Fibroblast of upper back skin (primary cell): ENCODE data around the gene PRELID1.
"Not testable (repeated sequence)": the region's sequence is repeated elsewhere in the genome, so short reads cannot be mapped to it uniquely, and the experiment has no call there.

ENCODE experiments used
- DNase-seq: peaks from one replicate; pipeline ENCODE4 v3.0.0-alpha.2; 2013

The PRELID1 gene, protein sequence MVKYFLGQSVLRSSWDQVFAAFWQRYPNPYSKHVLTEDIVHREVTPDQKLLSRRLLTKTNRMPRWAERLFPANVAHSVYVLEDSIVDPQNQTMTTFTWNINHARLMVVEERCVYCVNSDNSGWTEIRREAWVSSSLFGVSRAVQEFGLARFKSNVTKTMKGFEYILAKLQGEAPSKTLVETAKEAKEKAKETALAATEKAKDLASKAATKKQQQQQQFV

GRCh38 chr5:177303121-177303924 lies at the start of gene PRELID1, which contains the start of gene RAB24:
Gene PRELID1, plus strand, starts transcription at chr5:177303799. Its CDS starts 187 bp downstream, at chr5:177303986.
Gene RAB24, minus strand, starts transcription at chr5:177303719. Its CDS starts 431 bp downstream, at chr5:177303288.
- peak; percentile 79 for DNase-seq

DNA sequence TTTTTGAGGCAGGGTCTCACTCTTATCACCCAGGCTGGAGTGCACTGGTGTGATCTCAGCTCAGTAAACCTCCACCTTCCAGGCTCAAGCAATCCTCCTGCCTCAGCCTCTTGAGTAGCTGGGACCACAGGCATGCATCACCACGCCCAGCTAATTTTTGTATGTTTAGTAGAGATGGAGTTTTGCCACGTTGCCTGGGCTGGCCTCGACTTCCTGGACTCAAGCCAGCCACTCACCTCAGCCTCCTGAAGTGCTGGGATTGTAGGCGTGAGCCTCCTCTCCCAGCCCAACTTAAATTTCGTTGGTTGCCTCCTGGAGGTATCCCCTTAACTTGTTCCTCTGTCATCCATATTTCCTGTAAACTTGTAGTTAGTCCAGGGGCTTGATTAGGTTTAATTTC lies 47.3 kb upstream of the PRELID1 start:
- peak; percentile 23 for DNase-seq

- DNase-seq: not testable (repeated sequence)
These were observed 44.9 kb upstream of the PRELID1 start for GRCh38 chr5:177258711-177259110.

- DNase-seq: no peak
These were observed 42.6 kb upstream of the PRELID1 start for GRCh38 chr5:177260961-177261360.

DNA sequence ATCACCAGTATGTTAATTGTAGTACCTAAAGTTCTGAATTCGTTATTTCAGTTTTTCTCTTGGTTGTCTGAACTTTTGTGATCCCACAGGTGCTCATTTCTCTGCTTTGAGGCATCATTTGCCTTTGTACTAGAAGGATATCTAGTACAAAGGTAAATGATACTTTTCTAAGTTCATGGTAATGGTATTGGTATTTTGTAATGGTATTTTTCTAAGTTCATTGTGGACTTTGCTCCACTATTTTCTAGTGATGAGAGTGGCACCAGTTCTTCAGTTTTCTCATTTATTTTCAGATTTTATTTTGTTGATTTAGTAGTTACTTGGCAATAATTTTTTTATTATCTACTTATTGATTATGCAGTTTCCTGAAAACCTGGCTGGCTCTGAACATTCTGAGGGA lies 42.1 kb upstream of the PRELID1 start:
- DNase-seq: no peak

- DNase-seq: no peak
These were observed 39.4 kb upstream of the PRELID1 start for GRCh38 chr5:177264178-177264577.

GRCh38 chr5:177265395-177265794 lies 38.2 kb upstream of the PRELID1 start:
- no peak for DNase-seq

- no peak for DNase-seq
These were observed 34.2 kb upstream of the PRELID1 start for GRCh38 chr5:177269232-177269895.

DNA sequence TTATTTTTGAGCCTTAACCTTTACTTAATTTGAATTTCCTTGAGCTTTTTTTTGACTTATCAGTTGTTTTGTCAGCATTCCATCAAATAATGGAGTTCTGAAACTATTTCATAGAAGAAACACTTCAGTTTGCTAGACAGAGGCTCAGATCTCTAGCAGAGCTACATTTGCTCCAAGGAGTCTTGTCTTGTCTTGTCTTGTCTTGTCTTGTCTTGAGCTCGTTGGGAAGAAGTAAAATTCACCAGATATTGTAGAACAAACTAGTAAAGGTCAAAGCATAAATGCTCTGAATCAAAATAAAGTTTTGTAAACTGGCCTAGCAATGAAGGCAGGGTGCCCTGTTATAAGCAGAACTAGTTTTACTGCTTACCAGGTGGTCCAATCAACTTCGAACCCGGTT lies 33.6 kb upstream of the PRELID1 start:
- no peak for DNase-seq

- no peak for DNase-seq
These were observed 32.9 kb upstream of the PRELID1 start for GRCh38 chr5:177270653-177271052.

GRCh38 chr5:177271113-177271512 lies 32.5 kb upstream of the PRELID1 start:
- no peak for DNase-seq

- DNase-seq: no peak
These were observed 27.7 kb upstream of the PRELID1 start for GRCh38 chr5:177275883-177276282.

DNA sequence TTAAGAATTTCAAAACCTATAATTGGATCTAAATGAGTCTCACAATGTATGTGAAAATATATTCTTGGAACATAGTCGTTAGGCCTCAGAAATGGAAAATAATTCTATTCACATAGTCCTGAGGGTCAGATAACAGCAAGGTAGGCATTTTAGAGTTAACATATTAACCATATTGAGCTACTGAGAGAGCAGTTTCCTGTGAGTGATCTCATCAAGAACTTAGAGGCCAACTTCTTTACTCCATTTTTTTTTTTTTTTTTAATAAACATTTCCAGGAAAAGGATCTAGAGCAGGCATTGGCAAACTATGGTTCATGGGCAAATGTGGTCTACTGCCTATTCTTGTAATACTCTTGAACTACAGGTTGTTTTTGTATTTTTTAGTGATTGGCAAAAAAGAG lies 26.7 kb upstream of the PRELID1 start:
- no peak for DNase-seq

- DNase-seq: no peak
These were observed 15.4 kb upstream of the PRELID1 start for GRCh38 chr5:177288191-177288590.

DNA sequence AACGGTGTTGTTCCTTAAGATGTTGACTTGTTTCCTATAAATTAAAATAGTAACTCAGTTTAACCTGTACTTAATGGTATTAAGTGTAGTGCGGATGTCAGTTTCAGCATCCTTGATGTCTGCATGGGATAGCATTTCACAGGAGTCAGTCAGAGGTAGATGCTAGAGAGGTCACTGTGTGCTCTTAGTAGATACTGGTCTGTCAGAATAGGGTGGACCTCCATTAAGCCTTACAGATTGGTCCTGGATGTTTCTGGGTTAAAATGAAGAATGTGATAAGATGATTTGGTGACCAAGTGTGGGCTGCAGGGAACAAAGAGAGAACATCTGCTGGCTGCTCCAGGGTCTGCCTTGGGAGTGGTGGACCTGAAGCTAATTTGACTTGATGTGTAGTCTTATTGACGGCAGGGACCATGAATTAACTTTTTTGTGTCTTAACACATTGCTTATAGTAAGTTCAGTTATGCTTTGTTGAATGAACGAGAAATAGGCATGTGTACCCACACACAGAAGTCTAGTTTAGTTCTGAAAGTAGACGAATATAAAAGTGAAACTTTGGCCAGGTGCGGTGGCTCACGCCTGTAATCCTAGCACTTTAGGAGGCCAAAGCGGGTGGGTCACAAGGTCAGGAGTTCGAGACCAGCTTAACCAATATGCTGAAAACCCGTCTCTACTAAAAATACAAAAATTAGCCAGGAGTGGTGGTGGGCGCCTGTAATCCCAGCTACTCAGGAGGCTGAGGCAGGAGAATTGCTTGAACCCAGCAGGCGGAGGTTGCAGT lies 12.6 kb upstream of the PRELID1 start:
- no peak for DNase-seq

DNA sequence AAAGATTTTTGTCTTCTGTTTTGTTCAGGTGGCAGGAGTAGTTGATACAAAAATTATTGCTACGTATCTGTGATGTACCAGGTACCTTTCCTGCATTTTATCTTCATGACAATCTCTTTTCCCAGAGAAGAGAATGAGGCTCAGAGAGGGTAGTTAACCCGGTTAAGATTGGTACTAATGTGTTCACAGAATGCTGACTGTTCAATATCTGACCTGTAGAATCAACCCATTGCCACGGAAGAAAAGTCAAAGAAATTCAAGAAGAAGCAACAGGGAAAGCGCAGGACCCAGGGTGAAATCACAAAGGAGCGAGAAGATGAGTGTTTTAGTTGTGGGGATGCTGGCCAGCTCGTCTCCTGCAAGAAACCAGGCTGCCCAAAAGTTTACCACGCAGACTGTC lies 11.9 kb upstream of the PRELID1 start:
- DNase-seq: no peak

DNA sequence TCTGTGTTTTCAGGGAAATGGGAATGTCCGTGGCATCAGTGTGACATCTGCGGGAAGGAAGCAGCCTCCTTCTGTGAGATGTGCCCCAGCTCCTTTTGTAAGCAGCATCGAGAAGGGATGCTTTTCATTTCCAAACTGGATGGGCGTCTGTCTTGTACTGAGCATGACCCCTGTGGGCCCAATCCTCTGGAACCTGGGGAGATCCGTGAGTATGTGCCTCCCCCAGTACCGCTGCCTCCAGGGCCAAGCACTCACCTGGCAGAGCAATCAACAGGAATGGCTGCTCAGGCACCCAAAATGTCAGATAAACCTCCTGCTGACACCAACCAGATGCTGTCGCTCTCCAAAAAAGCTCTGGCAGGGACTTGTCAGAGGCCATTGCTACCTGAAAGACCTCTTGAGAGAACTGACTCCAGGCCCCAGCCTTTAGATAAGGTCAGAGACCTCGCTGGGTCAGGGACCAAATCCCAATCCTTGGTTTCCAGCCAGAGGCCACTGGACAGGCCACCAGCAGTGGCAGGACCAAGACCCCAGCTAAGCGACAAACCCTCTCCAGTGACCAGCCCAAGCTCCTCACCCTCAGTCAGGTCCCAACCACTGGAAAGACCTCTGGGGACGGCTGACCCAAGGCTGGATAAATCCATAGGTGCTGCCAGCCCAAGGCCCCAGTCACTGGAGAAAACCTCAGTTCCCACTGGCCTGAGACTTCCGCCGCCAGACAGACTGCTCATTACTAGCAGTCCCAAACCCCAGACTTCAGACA lies 9.6 kb upstream of the PRELID1 start:
- DNase-seq: no peak

- no peak for DNase-seq
These were observed 9.0 kb upstream of the PRELID1 start for GRCh38 chr5:177294632-177295031.

GRCh38 chr5:177295924-177296323 lies 7.7 kb upstream of the PRELID1 start:
- DNase-seq: no peak

DNA sequence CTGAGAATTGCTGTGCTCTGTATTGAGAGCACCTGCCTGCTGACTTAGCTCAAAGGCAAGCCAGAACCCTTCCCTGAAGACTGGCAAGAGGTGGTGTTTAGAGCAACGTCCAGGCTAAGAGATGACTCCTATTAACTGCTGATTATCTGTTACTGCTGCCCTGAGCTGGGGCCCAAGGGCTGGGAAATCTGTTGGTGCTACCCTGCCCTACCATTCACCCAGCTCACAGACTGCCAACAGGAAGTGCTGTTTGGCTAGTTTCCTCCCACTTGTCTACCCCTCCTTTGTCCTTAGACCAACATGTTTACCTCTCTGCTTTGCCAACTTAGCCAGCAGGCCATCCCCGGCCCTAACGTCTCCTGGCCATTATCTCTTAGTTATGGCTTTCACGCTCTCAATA lies 7.0 kb upstream of the PRELID1 start:
- DNase-seq: no peak

DNA sequence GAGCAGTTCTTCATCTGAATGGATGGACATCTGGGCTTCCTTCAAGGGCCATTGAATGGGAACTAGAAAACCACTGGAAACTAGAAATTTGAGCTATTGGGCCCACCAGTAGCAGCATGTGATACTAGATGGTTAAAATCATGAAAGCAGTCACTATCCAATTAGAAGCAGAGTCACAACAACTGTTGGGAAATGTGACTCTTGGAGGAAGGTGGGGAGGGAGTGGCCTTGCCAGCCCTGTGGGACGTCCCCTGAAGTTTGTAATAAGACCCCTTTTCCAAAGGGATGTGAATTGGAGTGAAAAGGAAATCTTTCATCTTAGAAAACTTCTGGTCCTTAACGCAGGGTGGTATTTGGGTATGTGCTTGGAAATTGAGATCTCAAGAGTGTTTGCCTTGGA lies 5.7 kb upstream of the PRELID1 start:
- DNase-seq: no peak

- no peak for DNase-seq
These were observed 3.9 kb upstream of the PRELID1 start for GRCh38 chr5:177299697-177300096.
